Adrenal gland (tissue), 19 donors: ENCODE data around the gene PIEZO1. TPM values are rescaled to one million over a fixed set of nuclear protein-coding genes. Genes with fewer than 3 reads are reported as not detected.

Experiments used
- DNase-seq, 7 donors: peaks; one replicate each; pipeline ENCODE4 v3.0.0-alpha.2; 2019 to 2020
- H3K27ac ChIP-seq, 5 donors: fragments of 200-600 bp; sonication (generic) in 4 of 5; 1 replicate in 3 of 5; 2 replicates in 2 of 5; pipeline versions ENCODE4 v1.5.1 to v1.8.0; 2016 to 2020; ENCODE audit warnings: mild to moderate bottlenecking in 1 of 5
- H3K27me3 ChIP-seq: fragments of 200-600 bp; 2 replicates; pipeline ENCODE4 v1.8.0; 2021
- H3K36me3 ChIP-seq, 2 donors: fragments of 200-600 bp; replicated peaks in 1 of 2; 1 replicate in 1 of 2; 2 replicates in 1 of 2; pipeline versions ENCODE4 v1.5.1 to v1.8.0; 2018 to 2022
- H3K4me1 ChIP-seq, 2 donors: fragments of 200-600 bp; replicated peaks in 1 of 2; 1 replicate in 1 of 2; 2 replicates in 1 of 2; pipeline versions ENCODE4 v1.5.1 to v1.8.0; 2018 to 2021
- H3K4me3 ChIP-seq, 4 donors: fragments of 200-600 bp; sonication (generic) in 3 of 4; one replicate each; pipeline ENCODE4 v1.5.1; 2016 to 2018
- H3K9me3 ChIP-seq, 3 donors: fragments of 200-600 bp; sonication (generic) in 1 of 3; replicated peaks in 1 of 3; 1 replicate in 2 of 3; 2 replicates in 1 of 3; pipeline versions ENCODE4 v1.5.1 to v1.8.0; 2016 to 2021
- CTCF ChIP-seq, 6 experiments: fragments of 450-650 bp in 4 of 6; fragments of 200-600 bp in 2 of 6; sonication (generic) in 1 of 6; IDR thresholded peaks; 1 replicate in 5 of 6; 2 replicates in 1 of 6; pipeline versions ENCODE4 v1.5.1 to v1.8.0; 2016 to 2021; ENCODE audit warnings: antibody characterized with exemption in 6 of 6, mild to moderate bottlenecking in 2 of 6, moderate library complexity in 1 of 6
- POLR2A ChIP-seq, 2 donors: fragments of 450-650 bp; IDR thresholded peaks; one replicate each; pipeline ENCODE4 v1.6.1; 2017; ENCODE audit warnings: antibody characterized with exemption in 2 of 2, mild to moderate bottlenecking in 2 of 2, moderate library complexity in 1 of 2
- WGBS, 4 donors: extraction: QIAGEN DNeasy Blood & Tissue Kit in 2 of 4; methylation state at CpG; one replicate each; pipeline versions ENCODE4 v1.1.5 to v1.1.7; 2013 to 2017; 5-methylcytosine and 5-hydroxymethylcytosine counted together
- intact Hi-C, 2 donors: fragments of 100-400 bp; cut with DNase I; formaldehyde crosslinking; loops; one replicate each; pipeline versions ENCODE4 v1.14.1 to v1.15.0; 2022 to 2023
- long read RNA-seq, 10 donors: library from polyadenylated mRNA in 3 of 10; unstranded in 2 of 10; stranded (forward) in 1 of 10; transcript quantifications; one replicate each; pipeline ENCODE4 v2.0.0 and lab custom pipeline, GENCODE V29; 2021 to 2026
- polyA plus RNA-seq, 3 donors: library from polyadenylated mRNA; stranded (reverse); fragments of 200-250 nt in 2 of 3; fragments of 350-450 nt in 1 of 3; fragmentation: Illumina TruSeq in 1 of 3; extraction: RNeasy Lipid Tissue Mini Kit (QIAGEN cat#74804) in 1 of 3; gene quantifications; one replicate each; pipeline ENCODE4 v1.2.3, GENCODE V29; 2013 to 2014
- total RNA-seq, 9 donors: library from RNA; depleted of rRNA in 4 of 9; stranded (reverse); fragments of >200 nt in 4 of 9; fragments of 120-200 nt in 1 of 9; fragmentation: NEBNext Ultra II Directional in 1 of 9; extraction: Animal tissue kit (Norgen Biotek cat#: 25700) in 1 of 9; gene quantifications; one replicate each; pipeline versions ENCODE4 v1.1.0 to v1.2.4, GENCODE V29; 2013 to 2023
- donor health status: healthy with polysubstance abuse.
- donor health status: Bipolar disorder and iron deficiency.
- donor health status: DM: yes; HTN: yes; CAD: no.
- donor health status: DM: no; HTN: no; CAD: no.
- donor health status: DM: no; HTN: no; CAD: no.
- donor health status: DM: yes; HTN: yes; CAD: no.

Gene PIEZO1
- total RNA-seq (100 to 1,000 TPM in 2 of 9 donors, 10 to 100 TPM in 6, 1 to 10 TPM in 1; 7.9 to 119 (median 91.6) TPM), polyA plus RNA-seq (100 to 1,000 TPM in 2 of 3 donors, 10 to 100 TPM in 1; 16.6 to 327 (median 259) TPM)
- long read RNA-seq, donor 1, partial matches to known transcripts: 0 of 1 reads
- long read RNA-seq, donor 1, other reads (novel, unspliced or antisense): 0 of 1 reads
- long read RNA-seq, donor 2, partial matches to known transcripts: 0 of 1 reads
- long read RNA-seq, donor 2, other reads (novel, unspliced or antisense): 0 of 1 reads
- long read RNA-seq, donor 3: 0 reads
- long read RNA-seq, donor 4, partial matches to known transcripts: 0 of 2 reads
- long read RNA-seq, donor 4, other reads (novel, unspliced or antisense): 0 of 2 reads
- long read RNA-seq, donor 5, full-length matches to known transcripts: 7 of 34 reads
- long read RNA-seq, donor 5, partial matches to known transcripts: 17 of 34 reads
- long read RNA-seq, donor 5, other reads (novel, unspliced or antisense): 10 of 34 reads
- long read RNA-seq, donor 6, partial matches to known transcripts: 2 of 2 reads
- long read RNA-seq, donor 6, other reads (novel, unspliced or antisense): 0 of 2 reads
- long read RNA-seq, donor 7, partial matches to known transcripts: 0 of 1 reads
- long read RNA-seq, donor 7, other reads (novel, unspliced or antisense): 0 of 1 reads
- long read RNA-seq, donor 8, partial matches to known transcripts: 0 of 1 reads
- long read RNA-seq, donor 8, other reads (novel, unspliced or antisense): 0 of 1 reads
- long read RNA-seq, donor 9: 0 reads
- long read RNA-seq, donor 10, partial matches to known transcripts: 0 of 2 reads
- long read RNA-seq, donor 10, other reads (novel, unspliced or antisense): 0 of 2 reads

DNA sequence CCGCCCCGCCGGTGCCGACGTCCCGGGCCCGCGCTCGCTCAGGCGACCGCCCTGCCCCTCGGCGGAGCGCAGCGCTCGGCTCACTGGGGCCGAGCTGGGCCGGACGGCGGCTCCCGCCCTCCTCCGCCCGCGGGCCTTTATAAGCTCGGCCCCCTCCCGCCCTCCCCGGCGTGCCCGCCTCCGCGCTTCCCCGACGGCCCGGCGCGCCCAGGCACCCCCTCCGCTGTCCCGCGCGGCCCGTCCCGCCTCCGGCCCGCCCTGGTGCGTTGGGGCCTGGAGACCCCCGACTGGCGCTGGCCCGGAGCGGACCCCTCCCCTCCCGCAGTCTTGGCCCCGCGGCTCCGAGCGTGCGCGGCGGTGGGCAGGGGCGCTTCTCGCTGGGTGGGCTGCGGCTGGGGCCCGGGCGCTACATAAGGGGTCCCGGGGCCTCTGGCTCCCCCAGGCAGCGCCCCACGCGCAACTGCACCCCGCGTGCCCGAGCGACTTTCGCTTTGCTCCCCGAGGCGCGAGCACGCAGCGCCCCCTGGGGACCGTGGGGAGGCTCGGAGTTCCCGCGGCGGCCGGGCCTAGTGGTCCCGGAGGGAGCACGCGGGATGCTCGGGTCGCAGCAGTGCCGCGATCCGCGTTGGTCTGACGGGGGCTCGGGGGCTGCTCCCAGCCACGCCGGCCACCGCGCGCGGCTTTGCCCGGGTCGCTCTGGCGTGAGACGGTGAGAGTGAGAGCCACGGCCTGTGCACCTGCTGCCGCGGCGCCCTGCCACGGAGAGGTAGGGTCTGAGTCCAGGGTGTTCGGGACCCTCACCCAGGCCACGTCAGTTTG, at the start of gene PIEZO1:
TSS of gene PIEZO1 (minus strand) at position 115 of the 819 bp plus-strand sequence. CDS start 256 bp downstream, outside the sequence.
- intact Hi-C loops: loop anchor here in 1 of 2 donors (2.0 kb wide), 2 partner anchors 41 to 49 kb away; no protein-coding TSS in a partner anchor
- Histone ChIP-seq H3K4me3 (peak within 1 kb of the TSS; percentile 31 to 99 (median 52)), H3K27me3 (no peaks in the 10 kb centered on the region), H3K27ac (peak within 1 kb of the TSS; percentile 47 to 99 (median 79)), H3K9me3 (no peaks in the 10 kb centered on the region), H3K4me1 (peaks cover 10 to 36% of the 10 kb centered on the region in 2 donors), H3K36me3 (no peaks in the 10 kb centered on the region)
- 0 to 10% (median 3%) methylated on average over 2 to 109 of the region's 110 CpGs for WGBS, 4 donors
- peak; percentile 39 to 66 for TF ChIP-seq POLR2A (IDR thresholded peaks at IDR 0.05)
- TF ChIP-seq CTCF (IDR thresholded peaks at IDR 0.05): peak; percentile 62 to 92 (median 82)
- DNase-seq: peak; percentile 70 to 80 (median 75)

DNA sequence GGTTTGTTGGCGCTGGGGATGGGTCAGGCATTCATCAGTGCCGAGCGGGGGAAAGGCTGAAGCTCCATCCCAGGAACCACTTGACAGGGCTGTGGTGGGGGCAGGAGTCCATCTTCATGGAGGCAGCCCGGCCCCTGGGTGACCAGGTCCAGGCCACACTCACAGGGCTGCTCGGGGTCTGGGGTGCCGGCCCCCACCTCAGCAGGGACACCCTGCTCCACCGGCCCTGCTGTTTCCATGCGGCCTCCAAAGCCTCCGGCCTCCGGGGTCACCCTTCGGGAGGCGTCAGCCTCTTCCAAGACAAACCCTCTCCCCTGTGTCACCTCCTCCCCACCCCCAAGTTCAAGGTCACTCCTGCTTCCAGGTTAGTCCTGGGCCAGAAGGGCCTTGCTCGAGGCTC, 49.6 kb upstream of the PIEZO1 start:
- intact Hi-C loops: no loop called here
- DNase-seq: no peak
- 86 to 95% (median 90%) methylated on average over 9 to 13 of the region's 13 CpGs for WGBS, 4 donors
- Histone ChIP-seq H3K4me1 (no peaks in the 10 kb centered on the region), H3K27ac (peak overlapping the region in 1 of 5 donors; percentile 22), H3K4me3 (no peak overlapping the region), H3K9me3 (no peaks in the 10 kb centered on the region), H3K36me3 (peaks cover 0 to 11% of the 10 kb centered on the region in 2 donors), H3K27me3 (no peaks in the 10 kb centered on the region)
- no peak for TF ChIP-seq POLR2A (IDR thresholded peaks at IDR 0.05)
- TF ChIP-seq CTCF (IDR thresholded peaks at IDR 0.05): no peak

DNA sequence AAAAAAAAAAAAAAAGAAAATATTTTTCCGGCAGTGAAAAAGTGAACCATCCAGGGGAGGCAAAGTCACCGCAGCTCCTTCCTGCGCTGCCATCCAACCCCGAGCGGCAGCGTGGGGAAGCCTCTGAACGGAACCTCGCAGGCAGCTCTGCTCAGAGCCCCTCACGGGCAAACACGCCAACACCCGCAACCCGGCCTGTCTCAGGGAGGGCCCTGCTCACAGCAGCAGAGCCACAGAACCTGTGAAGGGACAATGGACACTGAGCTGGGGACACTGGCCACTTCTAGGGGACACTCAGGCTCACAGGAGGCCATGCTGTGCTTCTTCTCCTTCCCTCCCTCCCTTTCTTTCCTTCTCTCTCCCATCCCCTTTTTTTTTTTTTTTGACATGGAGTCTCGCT, 48.1 kb upstream of the PIEZO1 start:
- 91 to 97% (median 97%) methylated on average over 9 to 13 of the region's 13 CpGs for WGBS, 4 donors
- H3K27me3 ChIP-seq: no peaks in the 10 kb centered on the region
- intact Hi-C loops: no loop called here
- no peaks in the 10 kb centered on the region for H3K9me3 ChIP-seq
- TF ChIP-seq CTCF (IDR thresholded peaks at IDR 0.05): no peak
- TF ChIP-seq POLR2A (IDR thresholded peaks at IDR 0.05): no peak
- no peak overlapping the region for H3K27ac ChIP-seq
- DNase-seq: no peak
- no peaks in the 10 kb centered on the region for H3K4me1 ChIP-seq
- peaks cover 0 to 4% of the 10 kb centered on the region in 2 donors for H3K36me3 ChIP-seq
- no peak overlapping the region for H3K4me3 ChIP-seq
